DOHH2 (cell line): ENCODE results near the gene SMYD1.

Experiments used
- H3F3A ChIP-seq: fragments of 200-600 bp; sonication (generic), shearing (Covaris generic); 2 replicates; pipeline ENCODE4 v1.6.0; 2016; ENCODE audit warnings: antibody characterized with exemption, mild to moderate bottlenecking; ENCODE audit not compliant: control insufficient read depth, insufficient read depth
- H3K27ac ChIP-seq: fragments of 200-600 bp; sonication (generic); 2 replicates; pipeline ENCODE4 v1.5.1; 2014; ENCODE audit warnings: low read depth, mild to moderate bottlenecking, low read length, moderate library complexity
- H3K27me3 ChIP-seq: fragments of 200-600 bp; sonication (generic); 2 replicates; pipeline ENCODE4 v1.6.1; 2014; ENCODE audit warnings: mild to moderate bottlenecking, low read length, mixed read lengths; ENCODE audit not compliant: control insufficient read depth
- H3K36me3 ChIP-seq: fragments of 200-600 bp; sonication (generic); 2 replicates; pipeline ENCODE4 v1.6.1; 2014; ENCODE audit warnings: mild to moderate bottlenecking, low read length, moderate library complexity, mixed read lengths; ENCODE audit not compliant: control insufficient read depth
- H3K4me1 ChIP-seq: fragments of 200-600 bp; sonication (generic); 2 replicates; pipeline ENCODE4 v1.6.1; 2014; ENCODE audit warnings: mild to moderate bottlenecking, low read length, mixed read lengths; ENCODE audit not compliant: control insufficient read depth
- H3K4me2 ChIP-seq: fragments of 200-600 bp; sonication (generic); 2 replicates; pipeline ENCODE4 v1.6.0; 2014; ENCODE audit warnings: mild to moderate bottlenecking, low read length, moderate library complexity
- H3K4me3 ChIP-seq: fragments of 200-600 bp; sonication (generic); 2 replicates; pipeline ENCODE4 v1.5.1; 2014; ENCODE audit warnings: mild to moderate bottlenecking, low read length, mixed read lengths
- H3K79me2 ChIP-seq: fragments of 200-600 bp; sonication (generic); 2 replicates; pipeline ENCODE4 v1.6.1; 2014; ENCODE audit warnings: mild to moderate bottlenecking, low read length, mixed read lengths; ENCODE audit not compliant: control insufficient read depth
- H3K9me2 ChIP-seq: fragments of 200-600 bp; sonication (generic); replicated peaks from 2 replicates; pipeline ENCODE4 v1.6.1; 2014; ENCODE audit warnings: mild to moderate bottlenecking, low read length, mixed read lengths; ENCODE audit not compliant: control insufficient read depth
- H3K9me3 ChIP-seq: fragments of 200-600 bp; sonication (generic); 2 replicates; pipeline ENCODE4 v1.6.1; 2014; ENCODE audit warnings: antibody characterized with exemption, low read length, mixed read lengths; ENCODE audit not compliant: control insufficient read depth, insufficient read depth
- H4K20me1 ChIP-seq: fragments of 200-600 bp; sonication (generic); 2 replicates; pipeline ENCODE4 v1.6.0; 2014; ENCODE audit warnings: low read depth, mild to moderate bottlenecking, antibody characterized with exemption, low read length, moderate library complexity; ENCODE audit not compliant: control insufficient read depth, insufficient read depth
- EZH2phosphoT487 ChIP-seq: fragments of 200-600 bp; sonication (generic); IDR thresholded peaks from 2 replicates; pipeline ENCODE4 v1.6.1; 2017; ENCODE audit warnings: borderline replicate concordance, mild to moderate bottlenecking, antibody characterized with exemption, low read length, moderate library complexity, mixed read lengths
- TF ChIP-seq, protein P1 (sequence below): fragments of 200-600 bp; sonication (generic); IDR thresholded peaks from one replicate; pipeline ENCODE4 v1.5.1; 2014; ENCODE audit warnings: antibody characterized with exemption, mild to moderate bottlenecking, low read depth, low read length; ENCODE audit not compliant: poor library complexity, severe bottlenecking

The SMYD1 gene

DNA sequence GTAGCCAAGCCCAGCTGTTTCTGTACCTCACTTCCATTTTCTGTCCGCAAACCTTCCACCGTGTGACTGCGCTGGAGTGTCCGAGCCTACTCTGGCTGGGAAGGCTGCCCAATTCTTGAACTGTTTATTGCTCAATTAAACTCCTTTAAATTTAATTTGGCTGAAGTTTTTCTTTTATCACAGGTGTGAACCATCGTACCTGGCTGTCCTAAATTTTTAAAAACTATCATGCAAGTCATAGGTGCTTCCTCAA, 45.0 kb upstream of the SMYD1 start:
- peaks cover 7% of the 10 kb centered on the region for H3K36me3 ChIP-seq
- no peak for TF ChIP-seq EZH2phosphoT487
- TF ChIP-seq, protein P1, sequence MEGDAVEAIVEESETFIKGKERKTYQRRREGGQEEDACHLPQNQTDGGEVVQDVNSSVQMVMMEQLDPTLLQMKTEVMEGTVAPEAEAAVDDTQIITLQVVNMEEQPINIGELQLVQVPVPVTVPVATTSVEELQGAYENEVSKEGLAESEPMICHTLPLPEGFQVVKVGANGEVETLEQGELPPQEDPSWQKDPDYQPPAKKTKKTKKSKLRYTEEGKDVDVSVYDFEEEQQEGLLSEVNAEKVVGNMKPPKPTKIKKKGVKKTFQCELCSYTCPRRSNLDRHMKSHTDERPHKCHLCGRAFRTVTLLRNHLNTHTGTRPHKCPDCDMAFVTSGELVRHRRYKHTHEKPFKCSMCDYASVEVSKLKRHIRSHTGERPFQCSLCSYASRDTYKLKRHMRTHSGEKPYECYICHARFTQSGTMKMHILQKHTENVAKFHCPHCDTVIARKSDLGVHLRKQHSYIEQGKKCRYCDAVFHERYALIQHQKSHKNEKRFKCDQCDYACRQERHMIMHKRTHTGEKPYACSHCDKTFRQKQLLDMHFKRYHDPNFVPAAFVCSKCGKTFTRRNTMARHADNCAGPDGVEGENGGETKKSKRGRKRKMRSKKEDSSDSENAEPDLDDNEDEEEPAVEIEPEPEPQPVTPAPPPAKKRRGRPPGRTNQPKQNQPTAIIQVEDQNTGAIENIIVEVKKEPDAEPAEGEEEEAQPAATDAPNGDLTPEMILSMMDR, result no peak
- no peak overlapping the region for H3K4me2 ChIP-seq
- H3K79me2 ChIP-seq, result peaks cover 2% of the 10 kb centered on the region; the same call in 1 of the 2 replicates
- peaks cover 15% of the 10 kb centered on the region for H3K9me3 ChIP-seq
- H4K20me1 ChIP-seq, result no peaks in the 10 kb centered on the region
- H3K9me2 ChIP-seq, result no peaks in the 10 kb centered on the region
- no peak overlapping the region for H3K27ac ChIP-seq
- H3K27me3 ChIP-seq, result no peaks in the 10 kb centered on the region
- H3K4me1 ChIP-seq, result peaks cover 3% of the 10 kb centered on the region
- H3K4me3 ChIP-seq, result no peak overlapping the region
- 0 out of 2 replicates have a peak, but pooled peaks cover 5% of the 10 kb centered on the region for H3F3A ChIP-seq

DNA sequence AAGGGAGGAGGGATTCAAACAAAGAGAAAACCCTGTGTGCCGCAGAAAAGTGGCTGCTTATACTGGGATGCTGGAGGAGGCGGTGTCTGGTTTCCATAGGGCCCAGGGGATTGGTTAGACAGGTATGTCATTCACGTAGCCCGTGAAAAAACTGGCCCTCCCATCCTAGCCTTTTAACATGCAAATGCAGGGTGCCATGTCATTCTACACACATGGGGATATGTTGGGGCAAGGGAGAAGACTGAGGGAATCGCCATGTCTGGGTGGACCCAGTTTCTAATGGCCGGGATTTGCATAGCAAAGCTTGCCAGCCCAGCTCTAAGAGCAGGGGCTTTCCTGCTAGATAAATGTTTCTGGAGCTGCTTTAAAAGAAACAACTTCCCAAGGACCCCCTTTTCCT, 43.1 kb upstream of the SMYD1 start:
- Histone ChIP-seq H3K27me3 (no peaks in the 10 kb centered on the region), H3K4me2 (no peak overlapping the region), H3K79me2 (no peaks in the 10 kb centered on the region), H3K9me3 (peaks cover 5% of the 10 kb centered on the region; the same call in 1 of the 2 replicates), H3K36me3 (peaks cover 23% of the 10 kb centered on the region), H4K20me1 (no peaks in the 10 kb centered on the region), H3K9me2 (no peaks in the 10 kb centered on the region), H3F3A (0 out of 2 replicates have a peak, but pooled peaks cover 8% of the 10 kb centered on the region), H3K4me1 (no peaks in the 10 kb centered on the region), H3K27ac (no peak overlapping the region), H3K4me3 (no peak overlapping the region)
- no peak for TF ChIP-seq EZH2phosphoT487
- TF ChIP-seq, protein P1, result no peak

DNA sequence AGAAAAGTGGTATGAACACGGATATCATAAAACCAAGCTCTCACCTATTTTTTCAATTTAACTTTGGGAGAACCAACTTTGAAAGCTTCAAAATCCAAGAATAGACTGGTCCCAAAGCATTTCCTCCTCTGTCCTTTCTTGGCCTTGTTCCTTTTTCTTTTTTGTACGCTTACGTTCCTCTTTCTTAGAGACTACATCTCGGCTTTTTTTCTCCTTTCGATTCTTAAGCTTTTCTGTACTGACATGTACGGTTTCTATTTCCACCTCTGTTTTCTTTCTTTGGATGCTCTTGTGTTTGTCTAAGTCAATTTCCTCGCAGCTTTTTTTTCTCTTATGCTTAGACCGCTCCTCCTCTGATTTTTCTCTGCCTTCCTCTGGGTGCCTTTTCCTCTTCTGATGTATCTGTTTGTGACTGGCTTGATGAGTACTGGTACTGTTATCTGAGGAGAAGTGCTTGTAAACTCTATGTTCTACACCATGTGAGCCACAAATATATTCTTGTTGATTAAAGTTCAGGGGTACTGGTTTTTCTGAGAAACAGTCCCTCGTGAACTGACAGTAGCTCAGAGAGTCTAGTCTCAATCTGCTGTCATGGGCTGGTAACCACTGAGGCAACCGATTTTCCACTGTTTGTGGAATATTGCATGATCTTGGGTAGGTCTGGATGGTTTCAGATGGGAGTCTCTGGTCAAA, 39.8 kb upstream of the SMYD1 start:
- 0 out of 2 replicates have a peak, but pooled peaks cover 8% of the 10 kb centered on the region for H3F3A ChIP-seq
- H3K9me2 ChIP-seq, result no peaks in the 10 kb centered on the region

More for the DNA sequence above, 39.8 kb upstream of the SMYD1 start:
- no peak overlapping the region for H3K27ac ChIP-seq
- TF ChIP-seq EZH2phosphoT487, result no peak
- TF ChIP-seq, protein P1, result no peak
- no peaks in the 10 kb centered on the region for H3K9me3 ChIP-seq
- no peaks in the 10 kb centered on the region for H4K20me1 ChIP-seq
- H3K4me3 ChIP-seq, result no peak overlapping the region
- H3K79me2 ChIP-seq, result no peaks in the 10 kb centered on the region
- H3K36me3 ChIP-seq, result peaks cover 34% of the 10 kb centered on the region
- no peaks in the 10 kb centered on the region for H3K4me1 ChIP-seq
- no peak overlapping the region for H3K4me2 ChIP-seq
- no peaks in the 10 kb centered on the region for H3K27me3 ChIP-seq
